HT-29 (cell line): ENCODE measurements around the gene PPCS. TPM values are rescaled to one million over a fixed set of nuclear protein-coding genes. Genes with fewer than 3 reads are reported as not detected.

Experiments
- small RNA-seq: library from RNA; depleted of rRNA; stranded (forward); fragments of <200 nt; gene quantifications from one replicate; pipeline ENCODE3, GENCODE V24; 2014
- total RNA-seq: library from RNA; depleted of rRNA; stranded (reverse); fragments of >200 nt; shearing (Covaris generic); gene quantifications from 2 replicates; pipeline ENCODE4 v1.2.3, GENCODE V29; 2014; rRNA removed

Gene PPCS
- total RNA-seq, 1 experiment from 2014 or later = 48.6 TPM

Small RNA genes lying within 50 kb of the gene (small RNA-seq; reads per million reads assigned to genes)
- gene TMSB4XP1 = not detected

Other genes starting within 250 kb of the PPCS start
- 16.7 and 16.8 TPM in 2 replicates for gene FOXJ3, start 121.3 kb upstream of the PPCS start, total RNA-seq
- 1.3 and 1.6 TPM in 2 replicates for gene RIMKLA, start 75.8 kb upstream of the PPCS start, total RNA-seq
- gene ZMYND12, start 521 bp upstream of the PPCS start, total RNA-seq = 0.21 TPM in 1 of 2 replicates, not detected in the other
- gene CCDC30, start 6.7 kb downstream of the PPCS start, total RNA-seq = 0.44 and 1.0 TPM in 2 replicates
- gene PPIH, start 201.9 kb downstream of the PPCS start, total RNA-seq = 61.2 and 61.7 TPM in 2 replicates
- gene YBX1, start 225.9 kb downstream of the PPCS start, total RNA-seq = 900 and 1,047 TPM in 2 replicates